Ectodermal cell (in vitro differentiated cells): ENCODE measurements around the gene CDK11A.
"Not testable (repeated sequence)": the region's sequence is repeated elsewhere in the genome, so short reads cannot be mapped to it uniquely, and the experiment has no call there.

ENCODE experiments used
- H3K27ac ChIP-seq: 2 replicates; pipeline ENCODE4 v1.7.0; 2013; ENCODE audit warnings: mild to moderate bottlenecking, low read depth, low read length; ENCODE audit not compliant: insufficient read depth, poor library complexity, severe bottlenecking
- H3K27me3 ChIP-seq: 2 replicates; pipeline ENCODE4 v1.7.0; 2013; ENCODE audit warnings: mild to moderate bottlenecking, low read length; ENCODE audit not compliant: insufficient read depth, control insufficient read depth, poor library complexity, severe bottlenecking
- H3K36me3 ChIP-seq: one replicate; pipeline ENCODE4 v1.7.0; 2013; ENCODE audit warnings: low read length; ENCODE audit not compliant: control insufficient read depth, insufficient read depth
- H3K4me1 ChIP-seq: one replicate; pipeline ENCODE4 v1.7.0; 2013; ENCODE audit warnings: low read length; ENCODE audit not compliant: control insufficient read depth, insufficient read depth
- H3K4me3 ChIP-seq: 2 replicates; pipeline ENCODE4 v1.7.0; 2013; ENCODE audit warnings: low read depth, low read length, control low read depth; ENCODE audit not compliant: insufficient read depth
- H3K9me3 ChIP-seq: 2 replicates; pipeline ENCODE4 v1.7.0; 2013; ENCODE audit warnings: mild to moderate bottlenecking, low read length, moderate library complexity; ENCODE audit not compliant: control insufficient read depth
- WGBS, 2 experiments: methylation state at CpG; one replicate each; pipeline ENCODE4 v1.1.7; 2013; ENCODE audit warnings: missing lambda C conversion rate in 2 of 2; 5-methylcytosine and 5-hydroxymethylcytosine counted together

The CDK11A gene

GRCh38 chr1:1697358-1698183 lies 26.6 kb downstream of the CDK11A start:
- 82 to 85% methylated on average over 18 of the region's 26 CpGs for WGBS, 2 experiments
- not testable (repeated sequence) for H3K4me1 ChIP-seq, H3K9me3 ChIP-seq, H3K4me3 ChIP-seq, H3K27me3 ChIP-seq, H3K36me3 ChIP-seq, H3K27ac ChIP-seq

- H3K36me3 ChIP-seq, H3K4me1 ChIP-seq, H3K4me3 ChIP-seq, H3K27ac ChIP-seq, H3K27me3 ChIP-seq, H3K9me3 ChIP-seq: not testable (repeated sequence)
- WGBS, 2 experiments: 91% methylated on average over 15 to 16 of the region's 23 CpGs
Measured at GRCh38 chr1:1696431-1697357, 27.5 kb downstream of the CDK11A start.

GRCh38 chr1:1692714-1693647 lies 31.2 kb downstream of the CDK11A start, which contains the start of gene SLC35E2B:
Gene SLC35E2B, minus strand, starts transcription at chr1:1692795. Its CDS starts 16,096 bp downstream, at chr1:1676699.
- not testable (repeated sequence) for H3K4me1 ChIP-seq, H3K9me3 ChIP-seq, H3K36me3 ChIP-seq, H3K27me3 ChIP-seq
- H3K27ac ChIP-seq: peak within 1 kb of the TSS; percentile 100
- H3K4me3 ChIP-seq: peak within 1 kb of the TSS; percentile 53
- 0 to 1% methylated on average over 35 to 39 of the region's 98 CpGs for WGBS, 2 experiments

- not testable (repeated sequence) for H3K27me3 ChIP-seq, H3K9me3 ChIP-seq, H3K4me1 ChIP-seq, H3K36me3 ChIP-seq
- WGBS, 2 experiments: 0 to 1% methylated on average over 28 of the region's 45 CpGs
- H3K4me3 ChIP-seq: peak overlapping the region; percentile 53
- H3K27ac ChIP-seq: peak overlapping the region; percentile 100
Measured at GRCh38 chr1:1692324-1692713, 31.8 kb downstream of the CDK11A start.

- not testable (repeated sequence) for H3K4me1 ChIP-seq, H3K27me3 ChIP-seq, H3K27ac ChIP-seq, H3K36me3 ChIP-seq, H3K9me3 ChIP-seq
- 23 to 57% methylated on average over 2 of the region's 16 CpGs for WGBS, 2 experiments
- H3K4me3 ChIP-seq: peak overlapping the region; percentile 25
Measured at GRCh38 chr1:1691443-1691842, 32.7 kb downstream of the CDK11A start.

- H3K36me3 ChIP-seq: not testable (repeated sequence)
Measured at GRCh38 chr1:1689526-1689925, 34.6 kb downstream of the CDK11A start.

GRCh38 chr1:1687846-1688245 lies 36.3 kb downstream of the CDK11A start:
- H3K9me3 ChIP-seq: no peaks in the 10 kb centered on the region
- WGBS, 2 experiments: 95 to 97% methylated on average over 9 of the region's 9 CpGs
- H3K27ac ChIP-seq: no peak overlapping the region
- no peaks in the 10 kb centered on the region for H3K4me1 ChIP-seq
- H3K36me3 ChIP-seq: peaks cover 7% of the 10 kb centered on the region
- H3K4me3 ChIP-seq: no peak overlapping the region
- no peaks in the 10 kb centered on the region for H3K27me3 ChIP-seq

More at GRCh38 chr1:1689526-1689925, 34.6 kb downstream of the CDK11A start:
- not testable (repeated sequence) for H3K4me3 ChIP-seq, H3K4me1 ChIP-seq, H3K9me3 ChIP-seq, H3K27ac ChIP-seq, H3K27me3 ChIP-seq
- WGBS, 2 experiments: 88 to 97% methylated on average over 4 to 7 of the region's 7 CpGs

- H3K4me3 ChIP-seq: no peak overlapping the region
- H3K27me3 ChIP-seq: no peaks in the 10 kb centered on the region
- H3K27ac ChIP-seq: no peak overlapping the region
- 92 to 93% methylated on average over 28 of the region's 28 CpGs for WGBS, 2 experiments
- H3K4me1 ChIP-seq: no peaks in the 10 kb centered on the region
- peaks cover 7% of the 10 kb centered on the region for H3K36me3 ChIP-seq
- H3K9me3 ChIP-seq: no peaks in the 10 kb centered on the region
Measured at GRCh38 chr1:1684031-1684681, 40.0 kb downstream of the CDK11A start.

GRCh38 chr1:1683104-1683905 lies 40.9 kb downstream of the CDK11A start:
- no peaks in the 10 kb centered on the region for H3K9me3 ChIP-seq
- no peak overlapping the region for H3K27ac ChIP-seq
- H3K4me1 ChIP-seq: no peaks in the 10 kb centered on the region
- no peaks in the 10 kb centered on the region for H3K27me3 ChIP-seq
- peaks cover 7% of the 10 kb centered on the region for H3K36me3 ChIP-seq
- 79 to 84% methylated on average over 26 of the region's 26 CpGs for WGBS, 2 experiments
- H3K4me3 ChIP-seq: no peak overlapping the region
